K562 (cell line): ENCODE data around the gene LEPROT. TPM values are rescaled to one million over a fixed set of nuclear protein-coding genes. Genes with fewer than 3 reads are reported as not detected.

Experiments used
- ASH1L ChIP-seq: fragments of 450-650 bp; IDR thresholded peaks from 2 replicates; pipeline ENCODE4 v1.6.1; 2018; ENCODE audit warnings: borderline replicate concordance, mild to moderate bottlenecking, low read depth; ENCODE audit not compliant: partially characterized antibody
- BDP1 ChIP-seq: IDR thresholded peaks from 3 replicates; pipeline ENCODE4 v1.6.1; 2011; ENCODE audit not compliant: insufficient read length, insufficient read depth
- FOXK2 ChIP-seq, 2 experiments: fragments of 450-650 bp; IDR thresholded peaks in 1 of 2; conservative IDR thresholded peaks in 1 of 2; 2 replicates each; pipeline ENCODE4 v1.6.1; 2016; ENCODE audit warnings: low read depth in 2 of 2, mild to moderate bottlenecking in 1 of 2
- KDM4B ChIP-seq, 2 experiments: fragments of 450-650 bp in 1 of 2; sonication (generic) in 1 of 2; IDR thresholded peaks; 2 replicates each; pipeline ENCODE4 v1.6.1; 2016 to 2017; ENCODE audit warnings: borderline replicate concordance in 2 of 2, antibody characterized with exemption in 1 of 2, low read depth in 1 of 2, mild to moderate bottlenecking in 1 of 2
- MAX ChIP-seq: sonication (generic); formaldehyde crosslinking; IDR thresholded peaks from 2 replicates; pipeline ENCODE4 v1.9.0; 2022; ENCODE audit warnings: mild to moderate bottlenecking, missing genetic modification reagents
- MBD2 ChIP-seq: sonication (generic); IDR thresholded peaks from 2 replicates; pipeline ENCODE4 v1.6.1; 2016; ENCODE audit warnings: low read depth, borderline replicate concordance
- NCOA4 ChIP-seq: fragments of 450-650 bp; IDR thresholded peaks from 2 replicates; pipeline ENCODE4 v1.6.1; 2018; ENCODE audit warnings: mild to moderate bottlenecking; ENCODE audit not compliant: partially characterized antibody
- NR0B1 ChIP-seq: fragments of 450-650 bp; IDR thresholded peaks from one replicate; pipeline ENCODE4 v1.6.1; 2018; ENCODE audit warnings: mild to moderate bottlenecking, moderate library complexity; ENCODE audit not compliant: partially characterized antibody
- PURB ChIP-seq: sonication (generic); formaldehyde crosslinking; IDR thresholded peaks from 2 replicates; pipeline ENCODE4 v1.9.0; 2021; ENCODE audit warnings: low read depth, mild to moderate bottlenecking, missing genetic modification reagents
- TCF7L2 ChIP-seq: fragments of 150-350 bp; IDR thresholded peaks from 2 replicates; pipeline ENCODE4 v1.6.1; 2016; ENCODE audit warnings: low read depth, mild to moderate bottlenecking, low read length, moderate library complexity
- ZNF696 ChIP-seq: fragments of 250-450 bp; sonication (Bioruptor Pico); conservative IDR thresholded peaks from 2 replicates; pipeline ENCODE4 v1.4.0; 2020; ENCODE audit warnings: mild to moderate bottlenecking, moderate library complexity
- polyA plus RNA-seq, 8 experiments: library from polyadenylated mRNA; depleted of rRNA in 4 of 8; stranded (reverse) in 5 of 8; unstranded in 3 of 8; fragments of >200 nt; fragmentation: Nextera tagmentation in 2 of 8; fragmentation: Illumina TruSeq in 1 of 8; extraction: Ambion mirVana in 2 of 8; extraction: Trizol in 1 of 8; gene quantifications; 2 replicates each; pipeline versions ENCODE4 v1.2.1 to v1.2.3, GENCODE V29; 2011 to 2014; ENCODE audit warnings: inconsistent platforms in 1 of 8, missing spikeins in 1 of 8
- total RNA-seq, 7 experiments: library from RNA; depleted of rRNA in 6 of 7; stranded (reverse); fragments of >200 nt in 6 of 7; fragmentation: Illumina TruSeq in 2 of 7; extraction: Trizol in 2 of 7; gene quantifications; 2 replicates each; pipeline versions ENCODE4 v1.2.1 to v1.2.3, GENCODE V29; 2011 to 2021; ENCODE audit warnings: low replicate concordance in 1 of 7
- TF ChIP-seq, protein P1 (sequence below): conservative IDR thresholded peaks from 2 replicates; pipeline ENCODE4 v1.6.1; 2011; ENCODE audit warnings: low read depth, mild to moderate bottlenecking, low read length; ENCODE audit not compliant: control insufficient read depth
- TF ChIP-seq, protein P2 (sequence below): fragments of 250-450 bp; sonication (Bioruptor Pico); IDR thresholded peaks from 2 replicates; pipeline ENCODE4 v1.9.0; 2021; ENCODE audit warnings: mild to moderate bottlenecking, inconsistent platforms
- TF ChIP-seq, protein P3 (sequence below): fragments of 250-450 bp; sonication (Bioruptor Pico); IDR thresholded peaks from 2 replicates; pipeline ENCODE4 v1.5.0; 2020; ENCODE audit warnings: mild to moderate bottlenecking, borderline replicate concordance
- TF ChIP-seq, protein P4 (sequence below): fragments of 250-450 bp; sonication (Bioruptor Pico); IDR thresholded peaks from 2 replicates; pipeline ENCODE4 v1.4.0; 2020; ENCODE audit warnings: mild to moderate bottlenecking, moderate library complexity, borderline replicate concordance

LEPROT gene
- total and polyA plus RNA-seq, 9 of the 15 experiments (the other 6 are each of a cell fraction or from before 2014, with no cell fraction given) = 28.1 to 97.5 (median 45.8) TPM

DNA sequence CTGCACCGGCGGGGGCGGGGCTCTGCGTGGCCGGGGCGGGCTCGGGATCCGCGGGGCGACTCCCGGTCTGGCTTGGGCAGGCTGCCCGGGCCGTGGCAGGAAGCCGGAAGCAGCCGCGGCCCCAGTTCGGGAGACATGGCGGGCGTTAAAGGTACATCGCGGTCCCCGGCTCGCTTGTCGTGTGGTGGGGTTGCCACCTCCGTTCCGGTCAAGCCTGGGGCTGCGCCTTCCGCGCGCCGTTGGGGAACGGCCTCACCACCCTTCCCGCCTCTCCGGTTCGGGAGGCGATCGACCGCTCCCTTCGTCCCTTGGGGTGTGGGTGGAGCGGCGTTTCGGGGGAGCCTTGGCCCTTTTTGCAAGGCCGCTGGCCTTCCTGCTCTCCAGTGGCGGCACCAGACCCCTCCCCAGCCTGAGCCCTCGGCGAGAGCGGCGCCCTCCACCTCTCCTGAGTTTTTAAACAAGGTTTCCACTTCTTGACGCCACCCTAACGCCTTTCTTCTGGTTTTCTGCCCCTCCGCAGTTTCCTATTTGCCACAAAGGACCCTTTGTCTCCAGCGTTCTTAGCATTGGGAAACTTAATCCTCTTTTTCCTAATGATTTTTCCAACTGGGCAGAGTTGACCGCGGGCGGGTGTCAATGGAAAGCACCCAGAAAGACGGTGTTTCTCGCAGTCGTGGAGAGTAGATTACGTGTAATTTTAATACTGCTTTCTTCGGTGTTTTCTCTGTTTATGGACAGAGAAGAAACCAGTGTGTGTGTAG, at the start of gene LEPROT, which contains the start of gene LEPR (continued):
- TF ChIP-seq BDP1 (no peak), MBD2 (peak; percentile 44), KDM4B (IDR thresholded peaks at IDR 0.05; ENCODE audit: borderline replicate concordance in 2 of 2, low read depth in 1 of 2) (peak in 1 of 2 experiments; percentile 27; a peak in 1 of 4 replicates), PURB (no peak), FOXK2 (conservative IDR thresholded peaks at IDR 0.05 in 1 of 2, IDR thresholded peaks at IDR 0.05 in 1 of 2; ENCODE audit: low read depth in 2 of 2) (no peak), TCF7L2 (no peak), MAX (CRISPR knock-in tag) (peak; percentile 62), NCOA4 (no peak), NR0B1 (no peak), ASH1L (no peak), ZNF696 (CRISPR knock-in tag) (no peak)
- TF ChIP-seq, protein P1, sequence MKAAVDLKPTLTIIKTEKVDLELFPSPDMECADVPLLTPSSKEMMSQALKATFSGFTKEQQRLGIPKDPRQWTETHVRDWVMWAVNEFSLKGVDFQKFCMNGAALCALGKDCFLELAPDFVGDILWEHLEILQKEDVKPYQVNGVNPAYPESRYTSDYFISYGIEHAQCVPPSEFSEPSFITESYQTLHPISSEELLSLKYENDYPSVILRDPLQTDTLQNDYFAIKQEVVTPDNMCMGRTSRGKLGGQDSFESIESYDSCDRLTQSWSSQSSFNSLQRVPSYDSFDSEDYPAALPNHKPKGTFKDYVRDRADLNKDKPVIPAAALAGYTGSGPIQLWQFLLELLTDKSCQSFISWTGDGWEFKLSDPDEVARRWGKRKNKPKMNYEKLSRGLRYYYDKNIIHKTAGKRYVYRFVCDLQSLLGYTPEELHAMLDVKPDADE = peak; percentile 61; the same call in 1 of the 2 replicates
- TF ChIP-seq, protein P2, sequence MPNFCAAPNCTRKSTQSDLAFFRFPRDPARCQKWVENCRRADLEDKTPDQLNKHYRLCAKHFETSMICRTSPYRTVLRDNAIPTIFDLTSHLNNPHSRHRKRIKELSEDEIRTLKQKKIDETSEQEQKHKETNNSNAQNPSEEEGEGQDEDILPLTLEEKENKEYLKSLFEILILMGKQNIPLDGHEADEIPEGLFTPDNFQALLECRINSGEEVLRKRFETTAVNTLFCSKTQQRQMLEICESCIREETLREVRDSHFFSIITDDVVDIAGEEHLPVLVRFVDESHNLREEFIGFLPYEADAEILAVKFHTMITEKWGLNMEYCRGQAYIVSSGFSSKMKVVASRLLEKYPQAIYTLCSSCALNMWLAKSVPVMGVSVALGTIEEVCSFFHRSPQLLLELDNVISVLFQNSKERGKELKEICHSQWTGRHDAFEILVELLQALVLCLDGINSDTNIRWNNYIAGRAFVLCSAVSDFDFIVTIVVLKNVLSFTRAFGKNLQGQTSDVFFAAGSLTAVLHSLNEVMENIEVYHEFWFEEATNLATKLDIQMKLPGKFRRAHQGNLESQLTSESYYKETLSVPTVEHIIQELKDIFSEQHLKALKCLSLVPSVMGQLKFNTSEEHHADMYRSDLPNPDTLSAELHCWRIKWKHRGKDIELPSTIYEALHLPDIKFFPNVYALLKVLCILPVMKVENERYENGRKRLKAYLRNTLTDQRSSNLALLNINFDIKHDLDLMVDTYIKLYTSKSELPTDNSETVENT (CRISPR knock-in tag) = peak; percentile 91
- TF ChIP-seq, protein P3, sequence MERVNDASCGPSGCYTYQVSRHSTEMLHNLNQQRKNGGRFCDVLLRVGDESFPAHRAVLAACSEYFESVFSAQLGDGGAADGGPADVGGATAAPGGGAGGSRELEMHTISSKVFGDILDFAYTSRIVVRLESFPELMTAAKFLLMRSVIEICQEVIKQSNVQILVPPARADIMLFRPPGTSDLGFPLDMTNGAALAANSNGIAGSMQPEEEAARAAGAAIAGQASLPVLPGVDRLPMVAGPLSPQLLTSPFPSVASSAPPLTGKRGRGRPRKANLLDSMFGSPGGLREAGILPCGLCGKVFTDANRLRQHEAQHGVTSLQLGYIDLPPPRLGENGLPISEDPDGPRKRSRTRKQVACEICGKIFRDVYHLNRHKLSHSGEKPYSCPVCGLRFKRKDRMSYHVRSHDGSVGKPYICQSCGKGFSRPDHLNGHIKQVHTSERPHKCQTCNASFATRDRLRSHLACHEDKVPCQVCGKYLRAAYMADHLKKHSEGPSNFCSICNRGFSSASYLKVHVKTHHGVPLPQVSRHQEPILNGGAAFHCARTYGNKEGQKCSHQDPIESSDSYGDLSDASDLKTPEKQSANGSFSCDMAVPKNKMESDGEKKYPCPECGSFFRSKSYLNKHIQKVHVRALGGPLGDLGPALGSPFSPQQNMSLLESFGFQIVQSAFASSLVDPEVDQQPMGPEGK (CRISPR knock-in tag) = no peak
- TF ChIP-seq, protein P4, sequence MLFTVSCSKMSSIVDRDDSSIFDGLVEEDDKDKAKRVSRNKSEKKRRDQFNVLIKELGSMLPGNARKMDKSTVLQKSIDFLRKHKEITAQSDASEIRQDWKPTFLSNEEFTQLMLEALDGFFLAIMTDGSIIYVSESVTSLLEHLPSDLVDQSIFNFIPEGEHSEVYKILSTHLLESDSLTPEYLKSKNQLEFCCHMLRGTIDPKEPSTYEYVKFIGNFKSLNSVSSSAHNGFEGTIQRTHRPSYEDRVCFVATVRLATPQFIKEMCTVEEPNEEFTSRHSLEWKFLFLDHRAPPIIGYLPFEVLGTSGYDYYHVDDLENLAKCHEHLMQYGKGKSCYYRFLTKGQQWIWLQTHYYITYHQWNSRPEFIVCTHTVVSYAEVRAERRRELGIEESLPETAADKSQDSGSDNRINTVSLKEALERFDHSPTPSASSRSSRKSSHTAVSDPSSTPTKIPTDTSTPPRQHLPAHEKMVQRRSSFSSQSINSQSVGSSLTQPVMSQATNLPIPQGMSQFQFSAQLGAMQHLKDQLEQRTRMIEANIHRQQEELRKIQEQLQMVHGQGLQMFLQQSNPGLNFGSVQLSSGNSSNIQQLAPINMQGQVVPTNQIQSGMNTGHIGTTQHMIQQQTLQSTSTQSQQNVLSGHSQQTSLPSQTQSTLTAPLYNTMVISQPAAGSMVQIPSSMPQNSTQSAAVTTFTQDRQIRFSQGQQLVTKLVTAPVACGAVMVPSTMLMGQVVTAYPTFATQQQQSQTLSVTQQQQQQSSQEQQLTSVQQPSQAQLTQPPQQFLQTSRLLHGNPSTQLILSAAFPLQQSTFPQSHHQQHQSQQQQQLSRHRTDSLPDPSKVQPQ (CRISPR knock-in tag) = no peak
